ENCODE results near the gene RHBDF2.

The RHBDF2 gene

DNA sequence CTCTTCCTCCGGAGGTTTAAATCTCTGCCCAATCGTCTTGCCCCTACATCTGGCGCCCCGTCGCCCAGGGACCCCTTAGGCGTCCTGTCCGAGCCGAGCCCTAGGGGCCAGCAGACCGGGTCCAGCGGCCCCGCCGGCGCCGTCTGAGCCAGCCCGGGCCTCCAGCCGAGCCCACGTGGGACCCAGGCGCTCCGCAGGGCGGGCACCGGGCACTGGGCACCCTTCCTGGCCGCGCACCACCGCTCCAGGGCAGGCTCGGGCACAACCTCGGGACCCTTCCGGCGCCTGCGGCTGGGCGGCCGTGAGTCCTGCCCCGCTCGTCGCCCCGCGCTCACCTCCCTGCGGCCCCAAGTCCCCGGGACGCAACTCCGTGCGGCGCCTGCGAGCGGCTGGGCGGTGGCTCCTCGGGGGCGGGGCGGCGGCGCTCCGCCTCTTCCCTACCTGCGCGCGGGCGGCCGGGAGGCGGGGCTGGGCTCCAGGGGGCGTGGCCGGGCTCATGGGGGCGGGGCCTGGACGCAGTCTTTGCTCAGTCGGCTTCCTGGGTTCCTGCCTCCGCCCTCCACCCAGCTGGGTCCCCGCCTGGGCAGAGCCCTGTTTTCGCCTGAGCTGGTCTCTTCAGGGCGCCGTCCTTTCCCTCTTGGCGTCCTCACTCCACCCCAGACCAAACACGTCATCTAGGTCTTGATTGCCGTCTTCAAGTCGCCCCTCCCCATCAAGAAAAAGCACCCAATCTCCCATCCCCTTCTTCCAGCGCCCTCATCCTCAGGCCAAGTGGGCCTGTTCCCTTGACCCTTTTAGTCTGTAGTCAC, at the start of gene RHBDF2:
Gene RHBDF2, minus strand, starts transcription at position 406 of the 809 bp plus-strand sequence. CDS start 19,899 bp downstream, outside the sequence.
- DNase-seq, result peak; percentile 94 to 97

GRCh38 chr17:76549539-76549938, 48.3 kb upstream of the RHBDF2 start:
- no peak for DNase-seq

- DNase-seq, result no peak
These were observed 47.9 kb upstream of the RHBDF2 start for GRCh38 chr17:76549215-76549518.

GRCh38 chr17:76548378-76549214, 47.4 kb upstream of the RHBDF2 start:
- DNase-seq, result no peak

DNA sequence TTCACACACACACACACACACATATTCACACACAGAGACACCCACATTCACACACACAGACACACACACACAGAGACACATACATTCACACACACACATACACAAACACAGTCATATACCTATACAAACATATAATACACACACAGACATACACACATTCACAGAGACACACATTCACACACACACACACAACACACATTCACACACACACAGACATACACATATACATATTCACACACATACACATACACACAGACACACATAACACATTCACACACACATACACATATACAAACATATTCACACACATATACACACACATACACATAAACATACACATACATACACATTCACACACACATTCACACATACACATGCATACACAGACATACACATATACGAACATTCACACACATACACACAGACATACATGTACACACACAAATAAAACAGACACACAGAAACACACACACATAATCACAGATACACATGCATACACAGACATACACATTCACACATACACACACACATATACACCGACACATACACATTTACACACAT, 46.5 kb upstream of the RHBDF2 start:
- no peak for DNase-seq

DNA sequence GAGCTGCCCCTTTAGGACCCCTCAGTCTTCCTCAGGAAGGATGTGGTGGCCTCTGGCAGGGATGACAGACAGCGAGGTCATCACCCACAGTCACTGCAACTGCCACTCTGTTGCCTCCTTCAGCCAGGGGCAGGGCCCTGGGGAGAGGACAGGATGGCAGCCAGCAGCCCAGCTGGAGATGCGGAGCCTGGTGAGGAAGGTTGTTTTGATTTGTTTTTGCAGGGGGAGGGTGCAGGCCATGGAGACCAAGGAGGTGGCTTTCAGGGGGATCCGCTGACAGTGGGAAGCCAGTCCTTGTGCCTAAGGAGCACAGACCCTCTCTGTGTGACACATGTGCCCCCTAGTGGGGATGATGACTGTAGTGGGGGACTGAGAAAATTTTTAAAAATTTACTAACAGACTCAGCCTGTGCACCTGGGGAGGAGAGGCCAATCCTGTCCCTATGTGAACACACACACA, 46.0 kb upstream of the RHBDF2 start:
- DNase-seq, result peak; percentile 68 to 73

DNA sequence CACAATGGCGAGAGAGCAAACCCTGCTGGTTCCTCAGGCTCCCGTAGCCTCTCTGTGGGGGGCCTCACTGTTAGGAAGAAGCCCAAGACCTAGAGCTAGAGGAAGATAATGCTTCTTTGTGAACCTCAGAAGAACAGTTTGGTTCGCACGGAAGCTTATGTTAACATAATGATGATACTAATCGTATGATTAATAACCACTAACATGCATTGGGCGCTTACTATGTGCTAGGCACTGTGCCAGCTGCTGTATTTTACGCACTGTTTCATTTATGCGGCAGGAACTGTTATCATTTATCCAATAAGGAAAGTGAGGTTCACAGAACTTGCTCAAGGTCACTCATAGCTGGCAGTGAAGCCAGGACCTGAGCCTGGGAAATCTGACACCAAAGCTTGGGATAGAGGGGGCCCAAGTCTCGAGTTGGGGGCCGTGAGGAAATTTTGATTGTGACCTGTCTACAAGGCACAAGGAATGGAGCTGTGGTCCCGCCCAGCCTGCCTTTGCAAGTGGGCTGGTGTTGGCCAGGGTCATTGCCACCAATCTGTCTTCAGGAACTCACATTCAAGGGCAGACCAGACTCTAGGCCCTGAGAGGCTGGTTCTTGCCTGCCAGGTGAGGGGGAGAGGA, 45.4 kb upstream of the RHBDF2 start:
- no peak for DNase-seq

DNA sequence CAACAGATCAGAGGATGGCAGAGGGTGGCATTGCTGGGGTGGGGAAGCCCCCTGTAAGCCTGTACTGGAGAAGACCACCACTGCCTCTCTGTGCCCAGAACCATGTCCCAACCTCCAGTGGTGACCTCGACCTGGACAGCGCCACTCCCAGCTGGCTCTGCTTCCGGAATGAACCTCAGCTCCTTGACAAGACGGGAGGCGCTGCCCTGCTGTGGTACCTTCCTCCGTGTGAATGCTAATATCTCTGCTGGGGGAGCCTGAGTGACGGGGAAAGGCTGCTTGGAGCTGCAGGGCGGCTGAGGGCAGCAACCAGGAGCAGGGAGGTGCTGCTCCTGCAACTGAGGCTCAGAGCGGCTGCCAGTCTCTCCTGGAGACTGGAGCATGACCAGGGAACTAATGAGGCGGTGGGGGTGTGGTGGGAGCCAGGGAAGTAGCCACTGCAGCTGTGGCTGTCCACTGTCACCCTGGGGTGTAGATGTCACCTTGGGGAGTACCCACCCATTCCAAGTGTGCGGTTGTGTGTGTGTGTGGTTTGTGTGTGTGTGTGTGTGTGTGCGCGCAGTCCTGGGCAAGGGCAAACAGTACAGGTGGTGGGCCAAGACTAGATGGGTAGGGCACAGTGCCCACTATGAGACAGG, 44.8 kb upstream of the RHBDF2 start:
- DNase-seq, result no peak

DNA sequence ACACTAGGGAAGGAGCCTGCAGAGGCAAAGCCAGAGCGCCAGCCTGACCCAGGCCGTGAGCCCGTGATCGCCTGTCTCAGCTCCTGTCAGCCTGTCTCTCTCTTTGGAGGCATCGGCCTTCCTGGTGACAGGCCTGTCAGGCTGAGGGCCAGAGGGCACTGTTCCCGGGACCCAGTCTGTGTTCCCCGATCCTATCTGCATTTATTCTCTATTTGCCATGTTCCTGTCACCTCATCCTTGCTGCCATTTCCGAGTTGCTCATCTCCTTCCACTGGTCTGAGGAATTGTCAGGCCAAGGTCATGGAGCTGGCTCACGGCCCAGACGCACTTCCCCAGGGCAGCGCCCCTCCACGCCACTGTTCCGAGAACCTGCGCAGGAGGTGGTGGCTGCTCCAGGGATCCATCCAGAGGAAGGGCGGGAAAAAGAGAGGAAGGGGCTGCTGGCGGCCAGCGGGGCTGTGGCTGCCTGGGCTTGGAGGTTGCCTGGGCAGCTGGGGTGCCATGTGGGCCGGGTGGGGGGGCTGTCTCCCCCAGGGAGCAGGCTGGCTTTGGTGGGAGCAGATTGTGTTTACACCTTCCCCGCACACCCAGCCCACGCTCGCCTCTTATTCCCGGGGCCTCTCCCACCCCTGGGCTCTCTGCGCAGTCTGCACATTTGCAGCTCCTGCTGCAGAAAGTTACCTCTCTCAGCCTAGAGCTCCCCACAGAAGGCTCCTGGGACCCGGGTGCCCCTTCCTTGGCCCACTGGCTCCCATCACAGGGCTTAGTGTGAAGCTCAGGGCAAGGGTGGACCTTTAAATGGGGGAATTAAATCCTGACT, 43.5 kb upstream of the RHBDF2 start:
- DNase-seq, result no peak

DNA sequence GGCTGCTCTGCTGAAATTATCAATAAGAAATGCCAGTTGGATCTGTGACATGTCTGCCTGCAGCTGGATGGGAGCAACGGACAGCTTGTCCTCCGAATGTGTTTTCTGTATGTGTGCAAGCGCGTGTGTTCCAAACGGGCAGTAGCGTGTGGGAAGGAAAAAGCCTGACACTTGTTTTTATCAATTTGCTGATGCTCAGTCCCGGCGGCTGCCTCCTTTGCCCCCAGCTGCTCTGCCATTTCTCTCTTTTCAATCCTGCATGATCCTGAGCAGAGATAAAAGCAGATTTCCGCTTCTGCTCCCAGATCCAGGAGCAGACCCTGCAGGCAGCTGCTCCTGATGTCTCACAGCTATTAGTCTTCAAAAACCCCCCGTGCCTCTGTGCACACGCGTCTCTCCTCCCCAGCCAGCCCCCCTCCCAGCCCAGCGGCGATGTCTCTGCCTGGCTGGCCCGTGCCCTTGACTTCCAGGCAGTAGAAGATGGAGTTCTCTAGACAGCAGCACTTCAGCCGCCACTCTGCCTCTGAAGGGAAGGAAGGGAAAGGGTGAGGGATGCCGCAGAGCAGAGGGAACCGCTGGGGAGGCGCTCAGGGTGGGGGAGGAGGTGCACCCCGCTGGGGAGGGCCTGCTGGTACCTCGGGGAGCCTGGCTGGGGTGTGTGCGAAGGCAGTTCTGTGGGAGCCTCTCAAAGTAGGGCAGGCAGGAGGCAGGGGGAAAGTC, 42.8 kb upstream of the RHBDF2 start:
- DNase-seq, result no peak

DNA sequence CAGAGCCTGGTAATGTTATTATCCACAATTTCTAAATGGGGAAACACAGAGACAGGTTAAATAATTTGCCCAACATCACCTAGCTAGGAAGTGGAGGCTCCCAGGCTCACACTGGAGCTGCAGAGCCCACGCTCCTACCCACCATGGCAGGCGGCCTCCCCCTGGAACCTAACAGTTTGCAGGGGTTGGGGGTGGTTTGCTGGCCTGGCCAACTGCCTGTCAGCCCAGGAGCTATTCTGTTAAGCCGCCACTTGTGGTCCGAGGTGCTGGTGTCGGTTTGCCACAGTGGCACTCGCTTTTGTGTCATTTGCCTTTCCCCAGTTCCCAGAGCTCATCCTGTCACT, 42.2 kb upstream of the RHBDF2 start:
- no peak for DNase-seq

GRCh38 chr17:76542984-76543383, 41.8 kb upstream of the RHBDF2 start:
- DNase-seq, result no peak

DNA sequence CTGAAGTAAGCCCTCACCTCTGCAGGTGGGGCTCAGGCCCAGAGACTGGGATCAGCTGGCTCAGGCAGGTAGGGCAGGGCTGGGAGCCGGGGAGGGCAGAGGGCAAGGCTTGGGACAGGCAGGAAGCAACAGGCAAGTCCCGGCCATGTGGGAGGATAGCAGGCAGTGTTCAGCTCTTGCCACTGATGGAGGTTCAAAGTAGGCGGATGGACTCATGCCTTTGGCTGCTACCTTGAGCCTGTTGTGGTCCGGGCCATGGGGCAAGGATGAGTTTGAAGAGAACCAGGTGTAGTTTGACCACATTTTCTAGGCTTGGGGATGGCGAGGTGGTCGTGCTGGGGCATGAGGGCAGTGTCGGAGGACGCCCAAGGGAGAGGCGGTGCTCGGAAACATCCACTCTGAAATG, 41.3 kb upstream of the RHBDF2 start:
- DNase-seq, result no peak

DNA sequence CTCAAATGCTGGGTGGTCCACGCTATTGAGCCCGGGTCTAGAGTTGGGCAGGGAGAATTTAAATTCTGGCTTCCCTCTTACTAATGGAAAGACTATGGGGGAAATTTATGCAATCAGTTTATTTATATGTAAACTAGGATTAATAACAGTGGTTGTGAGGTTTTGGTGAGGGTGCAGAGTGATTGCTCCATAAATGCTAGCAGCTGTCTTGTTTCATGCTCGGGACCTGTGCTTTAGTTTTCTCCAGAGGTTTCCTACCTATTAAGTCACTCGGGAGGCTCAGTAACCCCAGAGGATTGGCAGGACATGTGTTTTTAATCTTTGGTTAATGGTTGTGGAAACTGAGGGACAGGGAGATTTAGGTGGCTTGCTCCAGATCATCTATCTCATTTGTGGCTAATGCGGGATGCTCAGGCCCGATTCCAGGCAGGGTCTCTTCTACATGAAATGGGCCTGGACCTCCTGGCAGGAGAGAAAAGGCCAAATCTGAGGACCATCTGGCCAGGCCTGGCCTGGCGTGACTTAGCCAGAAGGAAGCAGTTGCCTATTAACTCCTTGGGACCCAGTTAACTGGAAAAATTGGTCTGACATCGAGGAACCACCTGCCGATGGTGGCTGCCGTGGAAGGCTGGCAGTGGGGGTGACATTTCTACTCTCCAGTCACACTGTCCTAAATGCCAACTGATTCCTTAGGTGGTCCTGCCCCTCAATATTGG, 40.7 kb upstream of the RHBDF2 start:
- no peak for DNase-seq

GRCh38 chr17:76540381-76541300, 39.4 kb upstream of the RHBDF2 start:
- DNase-seq, result peak; percentile 28 to 57

GRCh38 chr17:76539631-76540271, 38.5 kb upstream of the RHBDF2 start, which contains the start of gene PRCD:
Gene PRCD (plus strand): TSS chr17:76540044. CDS start chr17:76540142, 98 bp downstream.
- no peak for DNase-seq

GRCh38 chr17:76538941-76539570, 37.8 kb upstream of the RHBDF2 start:
- no peak for DNase-seq

GRCh38 chr17:76538281-76538931, 37.2 kb upstream of the RHBDF2 start:
- DNase-seq, result no peak

All from CD4-positive, alpha-beta T cell treated with Interferon alpha-2 for 1 hour (primary cell).